Measurements from ENCODE around the gene PPDPF. TPM values are rescaled to one million over a fixed set of nuclear protein-coding genes. Genes with fewer than 3 reads are reported as not detected.

PPDPF gene
- polyA plus RNA-seq, 2 donors: 615 to 1,105 TPM

GRCh38 chr20:63527184-63527583 is 6.6 kb downstream of the PPDPF start:
- no peak overlapping the region for H3K4me3 ChIP-seq (ENCODE audit: low read depth in 1 of 2, low read length in 2 of 2)
- WGBS, 2 donors: 81 to 84% methylated on average over 9 of the region's 9 CpGs
- H3K4me1 ChIP-seq (ENCODE audit: control insufficient read depth in 2 of 2, insufficient read depth in 2 of 2, low read length in 1 of 2): peaks cover 0 to 21% of the 10 kb centered on the region in 2 donors
- H3K36me3 ChIP-seq (ENCODE audit: control insufficient read depth in 2 of 2, insufficient read depth in 2 of 2, low read length in 1 of 2): peaks cover 0 to 32% of the 10 kb centered on the region in 2 donors
- no peak overlapping the region for H3K27ac ChIP-seq (ENCODE audit: low read depth in 2 of 2, low read length in 1 of 2)
- H3K9me3 ChIP-seq (ENCODE audit: control insufficient read depth in 2 of 2, insufficient read depth in 1 of 2, low read depth in 1 of 2, low read length in 1 of 2): peaks cover 0 to 8% of the 10 kb centered on the region in 2 donors
- no peaks in the 10 kb centered on the region for H3K27me3 ChIP-seq (ENCODE audit: control insufficient read depth in 1 of 2, insufficient read depth in 2 of 2, low read length in 2 of 2)

- 79 to 81% methylated on average over 27 of the region's 27 CpGs for WGBS, 2 donors
- H3K27ac ChIP-seq (ENCODE audit: low read depth in 2 of 2, low read length in 1 of 2): peak overlapping the region in 1 of 2 donors; percentile 78
- no peak overlapping the region for H3K4me3 ChIP-seq (ENCODE audit: low read depth in 1 of 2, low read length in 2 of 2)
- peaks cover 0 to 21% of the 10 kb centered on the region in 2 donors for H3K36me3 ChIP-seq (ENCODE audit: control insufficient read depth in 2 of 2, insufficient read depth in 2 of 2, low read length in 1 of 2)
- H3K9me3 ChIP-seq (ENCODE audit: control insufficient read depth in 2 of 2, insufficient read depth in 1 of 2, low read depth in 1 of 2, low read length in 1 of 2): peaks cover 0 to 2% of the 10 kb centered on the region in 2 donors
- H3K27me3 ChIP-seq (ENCODE audit: control insufficient read depth in 1 of 2, insufficient read depth in 2 of 2, low read length in 2 of 2): no peaks in the 10 kb centered on the region
- H3K4me1 ChIP-seq (ENCODE audit: control insufficient read depth in 2 of 2, insufficient read depth in 2 of 2, low read length in 1 of 2): peaks cover 0 to 22% of the 10 kb centered on the region in 2 donors
These were observed 8.8 kb downstream of the PPDPF start for GRCh38 chr20:63529180-63529860.

GRCh38 chr20:63529861-63530787 is 9.6 kb downstream of the PPDPF start:
- H3K27me3 ChIP-seq (ENCODE audit: control insufficient read depth in 1 of 2, insufficient read depth in 2 of 2, low read length in 2 of 2): no peaks in the 10 kb centered on the region
- peaks cover 0 to 21% of the 10 kb centered on the region in 2 donors for H3K36me3 ChIP-seq (ENCODE audit: control insufficient read depth in 2 of 2, insufficient read depth in 2 of 2, low read length in 1 of 2)
- 71 to 74% methylated on average over 39 of the region's 39 CpGs for WGBS, 2 donors
- peaks cover 0 to 30% of the 10 kb centered on the region in 2 donors for H3K4me1 ChIP-seq (ENCODE audit: control insufficient read depth in 2 of 2, insufficient read depth in 2 of 2, low read length in 1 of 2)
- peaks cover 0 to 2% of the 10 kb centered on the region in 2 donors for H3K9me3 ChIP-seq (ENCODE audit: control insufficient read depth in 2 of 2, insufficient read depth in 1 of 2, low read depth in 1 of 2, low read length in 1 of 2)
- peak overlapping the region in 1 of 2 donors; percentile 34 for H3K27ac ChIP-seq (ENCODE audit: low read depth in 2 of 2, low read length in 1 of 2)
- H3K4me3 ChIP-seq (ENCODE audit: low read depth in 1 of 2, low read length in 2 of 2): no peak overlapping the region

- H3K4me3 ChIP-seq (ENCODE audit: low read depth in 1 of 2, low read length in 2 of 2): no peak overlapping the region
- H3K27ac ChIP-seq (ENCODE audit: low read depth in 2 of 2, low read length in 1 of 2): peak overlapping the region in 1 of 2 donors; percentile 34
- peaks cover 0 to 21% of the 10 kb centered on the region in 2 donors for H3K36me3 ChIP-seq (ENCODE audit: control insufficient read depth in 2 of 2, insufficient read depth in 2 of 2, low read length in 1 of 2)
- H3K9me3 ChIP-seq (ENCODE audit: control insufficient read depth in 2 of 2, insufficient read depth in 1 of 2, low read depth in 1 of 2, low read length in 1 of 2): peaks cover 0 to 2% of the 10 kb centered on the region in 2 donors
- H3K27me3 ChIP-seq (ENCODE audit: control insufficient read depth in 1 of 2, insufficient read depth in 2 of 2, low read length in 2 of 2): no peaks in the 10 kb centered on the region
- 60 to 63% methylated on average over 14 of the region's 14 CpGs for WGBS, 2 donors
- peaks cover 0 to 33% of the 10 kb centered on the region in 2 donors for H3K4me1 ChIP-seq (ENCODE audit: control insufficient read depth in 2 of 2, insufficient read depth in 2 of 2, low read length in 1 of 2)
These were observed 10.2 kb downstream of the PPDPF start for GRCh38 chr20:63530788-63531160.

- 80 to 85% methylated on average over 27 of the region's 27 CpGs for whole genome bisulfite sequencing, 2 donors
- Histone ChIP-seq H3K27ac (ENCODE audit: low read depth in 2 of 2, low read length in 1 of 2) (no peak overlapping the region), H3K36me3 (ENCODE audit: control insufficient read depth in 2 of 2, insufficient read depth in 2 of 2, low read length in 1 of 2) (peaks cover 0 to 21% of the 10 kb centered on the region in 2 donors), H3K4me1 (ENCODE audit: control insufficient read depth in 2 of 2, insufficient read depth in 2 of 2, low read length in 1 of 2) (peaks cover 0 to 36% of the 10 kb centered on the region in 2 donors), H3K4me3 (ENCODE audit: low read depth in 1 of 2, low read length in 2 of 2) (no peak overlapping the region), H3K9me3 (ENCODE audit: control insufficient read depth in 2 of 2, insufficient read depth in 1 of 2, low read depth in 1 of 2, low read length in 1 of 2) (peaks cover 0 to 2% of the 10 kb centered on the region in 2 donors), H3K27me3 (ENCODE audit: control insufficient read depth in 1 of 2, insufficient read depth in 2 of 2, low read length in 2 of 2) (no peaks in the 10 kb centered on the region)
These were observed 11.3 kb downstream of the PPDPF start for GRCh38 chr20:63531686-63532448.

- H3K4me3 ChIP-seq (ENCODE audit: low read depth in 1 of 2, low read length in 2 of 2): no peak overlapping the region
- H3K27ac ChIP-seq (ENCODE audit: low read depth in 2 of 2, low read length in 1 of 2): no peak overlapping the region
- peaks cover 0 to 36% of the 10 kb centered on the region in 2 donors for H3K4me1 ChIP-seq (ENCODE audit: control insufficient read depth in 2 of 2, insufficient read depth in 2 of 2, low read length in 1 of 2)
- peaks cover 0 to 21% of the 10 kb centered on the region in 2 donors for H3K36me3 ChIP-seq (ENCODE audit: control insufficient read depth in 2 of 2, insufficient read depth in 2 of 2, low read length in 1 of 2)
- peaks cover 0 to 2% of the 10 kb centered on the region in 2 donors for H3K9me3 ChIP-seq (ENCODE audit: control insufficient read depth in 2 of 2, insufficient read depth in 1 of 2, low read depth in 1 of 2, low read length in 1 of 2)
- no peaks in the 10 kb centered on the region for H3K27me3 ChIP-seq (ENCODE audit: control insufficient read depth in 1 of 2, insufficient read depth in 2 of 2, low read length in 2 of 2)
- 74 to 82% methylated on average over 24 of the region's 24 CpGs for WGBS, 2 donors
These were observed 11.9 kb downstream of the PPDPF start for GRCh38 chr20:63532449-63532971.

GRCh38 chr20:63533388-63533787 is 12.8 kb downstream of the PPDPF start:
- Histone ChIP-seq H3K36me3 (ENCODE audit: control insufficient read depth in 2 of 2, insufficient read depth in 2 of 2, low read length in 1 of 2) (peaks cover 0 to 21% of the 10 kb centered on the region in 2 donors), H3K4me1 (ENCODE audit: control insufficient read depth in 2 of 2, insufficient read depth in 2 of 2, low read length in 1 of 2) (peaks cover 0 to 36% of the 10 kb centered on the region in 2 donors), H3K9me3 (ENCODE audit: control insufficient read depth in 2 of 2, insufficient read depth in 1 of 2, low read depth in 1 of 2, low read length in 1 of 2) (peaks cover 0 to 2% of the 10 kb centered on the region in 2 donors), H3K4me3 (ENCODE audit: low read depth in 1 of 2, low read length in 2 of 2) (peak overlapping the region in 1 of 2 donors; percentile 47), H3K27me3 (ENCODE audit: control insufficient read depth in 1 of 2, insufficient read depth in 2 of 2, low read length in 2 of 2) (no peaks in the 10 kb centered on the region), H3K27ac (ENCODE audit: low read depth in 2 of 2, low read length in 1 of 2) (peak overlapping the region in 1 of 2 donors; percentile 94)
- 73 to 78% methylated on average over 14 of the region's 14 CpGs for WGBS, 2 donors

- WGBS, 2 donors: 43 to 44% methylated on average over 24 to 28 of the region's 28 CpGs
- peak overlapping the region; percentile 13 to 47 for H3K4me3 ChIP-seq (ENCODE audit: low read depth in 1 of 2, low read length in 2 of 2)
- peaks cover 0 to 2% of the 10 kb centered on the region in 2 donors for H3K9me3 ChIP-seq (ENCODE audit: control insufficient read depth in 2 of 2, insufficient read depth in 1 of 2, low read depth in 1 of 2, low read length in 1 of 2)
- peaks cover 0 to 21% of the 10 kb centered on the region in 2 donors for H3K36me3 ChIP-seq (ENCODE audit: control insufficient read depth in 2 of 2, insufficient read depth in 2 of 2, low read length in 1 of 2)
- H3K27ac ChIP-seq (ENCODE audit: low read depth in 2 of 2, low read length in 1 of 2): peak overlapping the region; percentile 94 to 95
- H3K27me3 ChIP-seq (ENCODE audit: control insufficient read depth in 1 of 2, insufficient read depth in 2 of 2, low read length in 2 of 2): no peaks in the 10 kb centered on the region
- H3K4me1 ChIP-seq (ENCODE audit: control insufficient read depth in 2 of 2, insufficient read depth in 2 of 2, low read length in 1 of 2): peaks cover 0 to 37% of the 10 kb centered on the region in 2 donors
These were observed 13.4 kb downstream of the PPDPF start for GRCh38 chr20:63533871-63534393.

Measured in esophagus (tissue), 2 donors.